ENCODE results near the gene NISCH.

GRCh38 chr3:52502001-52502400, 46.6 kb downstream of the NISCH start:
- TF ChIP-seq ELF4 (IDR thresholded peaks at IDR 0.05) = no peak
- no peak for TF ChIP-seq PKNOX1 (IDR thresholded peaks at IDR 0.05)
- TF ChIP-seq TARDBP (IDR thresholded peaks at IDR 0.05) = no peak

All from HEK293T (cell line).